ENCODE data around the gene CAPN5. TPM values are rescaled to one million over a fixed set of nuclear protein-coding genes. Genes with fewer than 3 reads are reported as not detected.

Gene CAPN5
- total and polyA plus RNA-seq, 2 of the 8 experiments (the other 6 are each of a cell fraction or from before 2014, with no cell fraction given) = 21.5 to 22.4 TPM

DNA sequence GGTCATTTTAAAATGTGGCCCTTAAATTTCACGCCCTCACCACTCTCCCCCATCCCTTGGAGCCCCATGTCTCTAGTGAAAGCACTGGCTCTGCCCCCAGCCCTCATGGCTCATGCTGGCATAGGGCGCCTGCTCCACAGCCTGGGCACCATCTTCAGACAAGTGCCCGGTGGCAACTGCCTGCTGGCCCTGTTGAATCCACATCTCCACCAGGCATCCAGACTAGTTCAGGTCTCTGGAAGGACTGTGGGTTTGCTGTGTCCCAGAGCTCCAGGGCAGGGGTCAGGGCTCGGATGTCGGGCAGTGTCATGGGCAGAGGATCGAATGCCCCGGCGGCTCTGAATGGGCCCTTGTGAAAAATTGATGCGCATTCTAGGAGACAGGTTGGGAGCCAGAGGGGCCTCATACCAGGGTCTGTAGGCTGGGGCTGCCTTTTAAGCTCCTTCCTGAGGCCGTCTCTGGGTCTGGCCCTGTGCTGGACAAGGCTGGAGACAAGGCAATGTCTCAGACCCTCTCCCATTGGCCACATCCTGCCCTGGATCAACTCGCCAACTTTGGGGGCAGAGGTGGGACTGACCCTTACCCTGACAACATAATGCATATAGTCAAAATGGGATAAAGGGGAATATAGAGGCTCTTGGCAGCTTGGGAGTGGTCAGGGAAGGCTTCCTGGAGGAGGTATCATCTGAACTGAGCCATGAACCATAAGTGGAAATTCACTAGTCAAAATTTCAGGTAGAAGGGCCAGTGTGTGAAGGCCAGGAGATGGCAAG lies 62.5 kb downstream of the CAPN5 start (continued):
- TF ChIP-seq SP2 (IDR thresholded peaks at IDR 0.05; ENCODE audit: low read length) (no peak), RAD21 (IDR thresholded peaks at IDR 0.05 in 1 of 2, conservative IDR thresholded peaks at IDR 0.05 in 1 of 2; ENCODE audit: low read depth in 2 of 2, low read length in 2 of 2) (no peak), CHD2 (IDR thresholded peaks at IDR 0.05; ENCODE audit: low read length) (no peak), TEAD4 (IDR thresholded peaks at IDR 0.05; ENCODE audit: low read depth, low read length) (no peak), NANOG (IDR thresholded peaks at IDR 0.05; ENCODE audit: insufficient read depth, low read depth, low read length, poor library complexity, severe bottlenecking) (no peak), SAP30 (IDR thresholded peaks at IDR 0.05; ENCODE audit: insufficient read depth, insufficient replicate concordance, low read length) (no peak), SUZ12 (IDR thresholded peaks at IDR 0.05; ENCODE audit: low read length) (no peak), RNF2 (IDR thresholded peaks at IDR 0.05; ENCODE audit: borderline replicate concordance, low read depth, low read length, missing control alignments, poor library complexity, severe bottlenecking) (no peak), EGR1 (IDR thresholded peaks at IDR 0.05; ENCODE audit: borderline replicate concordance, low read depth, low read length) (no peak), GABPA (IDR thresholded peaks at IDR 0.05; ENCODE audit: borderline replicate concordance, insufficient read depth, low read length) (no peak)
- TF ChIP-seq, protein P1, sequence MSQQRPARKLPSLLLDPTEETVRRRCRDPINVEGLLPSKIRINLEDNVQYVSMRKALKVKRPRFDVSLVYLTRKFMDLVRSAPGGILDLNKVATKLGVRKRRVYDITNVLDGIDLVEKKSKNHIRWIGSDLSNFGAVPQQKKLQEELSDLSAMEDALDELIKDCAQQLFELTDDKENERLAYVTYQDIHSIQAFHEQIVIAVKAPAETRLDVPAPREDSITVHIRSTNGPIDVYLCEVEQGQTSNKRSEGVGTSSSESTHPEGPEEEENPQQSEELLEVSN (IDR thresholded peaks at IDR 0.05) = no peak
